Neutrophil (primary cell): ENCODE data around the gene GPSM1.

ENCODE experiments used
- H3K27ac ChIP-seq: fragments of 200-600 bp; sonication (generic); 2 replicates; pipeline ENCODE4 v1.5.1; 2016; ENCODE audit warnings: mild to moderate bottlenecking, moderate library complexity
- H3K27me3 ChIP-seq: fragments of 200-600 bp; sonication (generic); 2 replicates; pipeline ENCODE4 v1.6.0; 2016; ENCODE audit warnings: mild to moderate bottlenecking
- H3K36me3 ChIP-seq: fragments of 200-600 bp; sonication (generic); 2 replicates; pipeline ENCODE4 v1.5.1; 2017
- H3K4me1 ChIP-seq, 2 experiments: fragments of 200-600 bp in 1 of 2; sonication (generic) in 1 of 2; 1 replicate in 1 of 2; 2 replicates in 1 of 2; pipeline versions ENCODE4 v1.5.1 to v1.6.1; 2013 to 2016; ENCODE audit warnings: low read depth in 1 of 2, low read length in 1 of 2, mild to moderate bottlenecking in 1 of 2, moderate library complexity in 1 of 2; ENCODE audit not compliant: control insufficient read depth in 1 of 2, insufficient read depth in 1 of 2
- H3K4me3 ChIP-seq, 2 experiments: fragments of 200-600 bp in 1 of 2; sonication (generic) in 1 of 2; 1 replicate in 1 of 2; 2 replicates in 1 of 2; pipeline ENCODE4 v1.5.1; 2013 to 2016; ENCODE audit warnings: low read depth in 1 of 2, low read length in 1 of 2, mild to moderate bottlenecking in 1 of 2, moderate library complexity in 1 of 2
- H3K9me3 ChIP-seq: fragments of 200-600 bp; sonication (generic); 2 replicates; pipeline ENCODE4 v1.5.1; 2016
- CTCF ChIP-seq: fragments of 200-600 bp; sonication (generic); IDR thresholded peaks from 2 replicates; pipeline ENCODE4 v1.5.1; 2016; ENCODE audit warnings: antibody characterized with exemption

The GPSM1 gene

GRCh38 chr9:136336881-136337280 is 9.5 kb downstream of the GPSM1 start:
- TF ChIP-seq CTCF: no peak
- no peaks in the 10 kb centered on the region for H3K4me1 ChIP-seq
- no peak overlapping the region for H3K4me3 ChIP-seq
- H3K27ac ChIP-seq: no peak overlapping the region
- no peaks in the 10 kb centered on the region for H3K27me3 ChIP-seq
- H3K9me3 ChIP-seq: no peaks in the 10 kb centered on the region
- H3K36me3 ChIP-seq: no peaks in the 10 kb centered on the region

- no peak for TF ChIP-seq CTCF
- Histone ChIP-seq H3K4me3 (no peak overlapping the region), H3K36me3 (no peaks in the 10 kb centered on the region), H3K9me3 (no peaks in the 10 kb centered on the region), H3K27ac (no peak overlapping the region), H3K27me3 (no peaks in the 10 kb centered on the region), H3K4me1 (peaks cover 3 to 5% of the 10 kb centered on the region in 2 experiments)
These were observed 10.4 kb downstream of the GPSM1 start for GRCh38 chr9:136337416-136338395.

- Histone ChIP-seq H3K27ac (no peak overlapping the region), H3K27me3 (no peaks in the 10 kb centered on the region), H3K36me3 (no peaks in the 10 kb centered on the region), H3K4me3 (no peak overlapping the region), H3K9me3 (no peaks in the 10 kb centered on the region), H3K4me1 (peaks cover 3 to 11% of the 10 kb centered on the region in 2 experiments)
- TF ChIP-seq CTCF: no peak
These were observed 11.2 kb downstream of the GPSM1 start for GRCh38 chr9:136338511-136338910.

DNA sequence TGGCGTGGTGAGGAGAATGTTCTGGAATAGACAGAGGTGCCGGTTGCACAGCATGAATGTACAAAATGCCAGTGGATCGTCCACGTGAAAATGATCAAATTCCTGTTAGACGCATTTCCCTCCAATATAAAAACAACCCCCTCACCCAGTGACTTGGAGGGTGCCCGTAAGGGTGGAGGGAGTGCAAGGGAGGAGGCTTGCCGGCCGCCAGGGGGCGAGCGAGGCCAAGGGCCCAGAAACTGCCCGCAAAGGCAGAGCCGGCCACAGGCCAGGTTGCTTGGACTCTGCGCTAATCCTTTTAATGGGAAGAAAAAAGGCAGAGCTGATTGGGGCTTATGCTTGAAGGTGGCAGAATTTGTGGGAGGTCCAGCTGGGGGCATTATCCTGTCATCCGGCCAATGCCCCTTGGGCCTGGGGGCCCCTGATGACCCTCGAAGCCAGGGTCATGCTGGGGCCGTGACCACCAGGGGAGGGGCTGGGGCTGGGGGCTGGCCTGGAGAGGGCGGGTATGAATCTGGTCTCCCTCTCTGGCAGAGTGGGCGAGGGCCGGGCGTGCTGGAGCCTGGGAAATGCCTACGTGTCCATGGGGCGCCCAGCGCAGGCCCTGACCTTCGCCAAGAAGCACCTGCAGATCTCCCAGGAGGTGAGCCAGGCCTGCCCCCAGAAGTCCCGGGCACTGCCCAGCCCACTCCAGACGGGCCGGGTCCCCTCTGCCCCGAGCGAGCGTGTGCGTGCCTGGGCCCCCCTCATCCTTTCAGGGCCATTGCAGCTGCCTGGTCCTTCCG is 12.0 kb downstream of the GPSM1 start:
- Histone ChIP-seq H3K4me1 (peaks cover 3 to 11% of the 10 kb centered on the region in 2 experiments), H3K9me3 (no peaks in the 10 kb centered on the region), H3K27ac (no peak overlapping the region), H3K27me3 (no peaks in the 10 kb centered on the region), H3K4me3 (no peak overlapping the region), H3K36me3 (no peaks in the 10 kb centered on the region)
- peak; percentile 74 for TF ChIP-seq CTCF

- H3K27me3 ChIP-seq: no peaks in the 10 kb centered on the region
- H3K36me3 ChIP-seq: no peaks in the 10 kb centered on the region
- no peak overlapping the region for H3K27ac ChIP-seq
- no peak for TF ChIP-seq CTCF
- peaks cover 3 to 11% of the 10 kb centered on the region in 2 experiments for H3K4me1 ChIP-seq
- H3K4me3 ChIP-seq: no peak overlapping the region
- H3K9me3 ChIP-seq: no peaks in the 10 kb centered on the region
These were observed 12.6 kb downstream of the GPSM1 start for GRCh38 chr9:136339958-136340310.
